GM19463 (cell line): Measurements from ENCODE around the gene GPN2.
A peak's percentile ranks its signal among the peaks of the same experiment; 100 is the strongest.

Source experiments
- ATAC-seq: cut with Tn5 transposase; IDR thresholded peaks from one replicate; pipeline ENCODE4 v1.9.1; 2021; ENCODE audit warnings: mild to moderate bottlenecking, moderate library complexity; ENCODE audit not compliant: unreplicated experiment

Gene GPN2

DNA sequence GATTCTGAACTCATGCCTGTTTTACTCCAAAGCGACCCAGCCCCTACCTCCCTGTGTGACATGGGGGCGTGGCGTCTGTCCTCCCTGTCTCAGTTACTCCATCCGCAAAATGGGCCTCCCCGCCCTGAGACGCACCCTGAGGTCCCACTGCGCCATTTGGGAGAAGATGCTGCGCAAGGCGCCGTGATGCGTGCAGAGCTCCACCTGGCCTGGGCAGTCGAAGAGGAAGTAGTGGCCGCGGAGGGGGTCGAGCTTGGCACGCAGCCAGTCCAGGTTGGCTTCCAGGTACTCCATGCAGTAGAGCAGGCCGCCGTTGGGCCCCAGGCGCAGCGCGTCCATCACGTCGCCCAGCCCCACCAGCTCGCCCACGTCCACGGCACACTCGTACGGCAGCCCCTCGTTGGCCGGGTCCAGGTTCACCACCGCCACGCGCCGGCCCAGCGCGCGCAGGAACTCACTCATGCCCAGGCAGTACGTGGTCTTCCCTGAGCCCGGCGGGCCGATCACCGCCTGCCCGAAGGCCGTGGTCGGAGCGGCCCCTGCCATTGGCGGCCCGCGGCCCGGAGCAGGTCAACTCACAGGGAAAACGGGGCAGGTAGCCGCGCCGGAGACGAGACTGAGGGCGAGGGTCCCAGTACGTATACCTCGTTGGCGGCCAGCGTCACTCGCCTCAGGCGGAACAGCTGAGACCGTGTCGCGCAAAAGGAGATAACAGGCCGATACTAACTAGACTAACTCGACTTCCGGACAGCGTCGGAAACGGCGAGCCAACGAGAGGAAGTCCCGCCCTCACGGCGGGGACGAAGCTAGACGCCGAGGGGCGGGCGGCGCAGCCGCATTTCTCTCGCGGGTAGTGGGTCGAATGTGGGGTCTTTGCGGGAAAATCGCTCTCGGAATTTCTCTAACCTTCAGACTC, at the start of gene GPN2:
Gene GPN2, minus strand, starts transcription at position 733 of the 916 bp plus-strand sequence. Its CDS starts 187 bp downstream, at position 546.
- ATAC-seq: peak; percentile 85

DNA sequence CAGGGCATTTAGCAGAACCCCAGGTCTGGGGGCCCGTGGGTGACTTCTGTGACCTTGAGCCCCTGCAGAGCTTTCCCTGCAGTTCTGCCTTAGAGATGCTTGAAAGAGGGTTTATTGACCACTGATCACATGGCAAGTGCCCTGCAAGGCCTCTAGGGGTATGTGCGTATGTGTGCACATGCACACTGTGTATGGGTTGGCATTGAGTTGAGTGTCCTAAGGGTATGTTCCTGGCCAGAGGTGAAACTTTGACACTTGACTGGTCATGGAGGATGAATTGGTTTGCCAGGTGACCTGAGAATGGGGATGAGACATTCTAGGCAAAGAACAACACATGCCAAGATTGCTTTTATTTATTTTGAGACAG, 48.6 kb upstream of the GPN2 start:
- ATAC-seq: no peak

DNA sequence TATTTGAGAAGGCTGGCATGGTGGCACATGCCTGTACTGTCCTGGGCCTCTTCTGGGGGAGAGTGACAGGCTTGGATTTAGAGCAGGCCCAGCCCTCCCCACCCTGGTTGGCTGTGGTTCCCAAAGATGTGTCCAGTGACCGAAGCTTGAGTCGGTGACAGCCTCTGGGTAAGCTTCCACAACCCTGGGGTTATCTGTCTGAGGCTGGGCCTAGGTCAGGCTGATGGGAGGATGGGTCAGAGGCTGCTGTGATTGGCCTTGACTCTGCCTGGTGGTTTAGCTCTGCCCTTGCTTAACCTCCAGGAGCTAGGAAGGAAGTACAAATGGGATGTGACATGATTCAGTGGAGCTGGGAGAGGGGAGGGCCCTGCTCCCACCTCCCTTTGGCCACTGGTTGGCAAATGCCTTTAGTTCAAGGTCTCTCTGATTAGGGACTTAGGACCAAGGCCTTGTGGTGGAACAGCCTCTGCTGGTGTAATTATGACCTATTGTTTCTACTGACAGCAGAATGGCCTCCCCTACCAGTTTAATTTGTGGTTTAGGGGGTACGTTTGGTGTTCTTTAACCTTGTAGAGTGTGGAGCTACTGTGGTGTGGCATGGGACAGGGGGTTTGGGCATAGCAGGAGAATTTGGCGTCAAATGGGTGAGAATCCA, 48.0 kb upstream of the GPN2 start:
- ATAC-seq: no peak

DNA sequence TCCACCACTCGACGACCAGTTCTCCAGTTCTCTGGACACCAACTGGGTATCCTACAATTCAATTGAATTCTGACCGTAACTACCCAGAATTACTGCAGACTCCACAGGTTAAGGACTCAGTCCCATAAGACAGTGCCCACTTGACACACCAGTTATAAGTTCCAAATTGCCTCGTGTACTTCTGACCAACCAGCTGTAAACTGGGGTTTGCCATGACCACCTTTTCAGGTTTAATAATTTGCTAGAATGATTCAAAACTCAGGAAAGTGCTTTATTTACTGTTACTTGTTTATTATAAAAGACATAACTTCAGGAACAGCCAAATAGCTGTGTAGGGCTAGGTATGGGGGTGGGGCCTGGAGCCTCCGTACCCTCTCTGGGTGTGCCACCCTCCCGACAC, 46.7 kb upstream of the GPN2 start:
- no peak for ATAC-seq

DNA sequence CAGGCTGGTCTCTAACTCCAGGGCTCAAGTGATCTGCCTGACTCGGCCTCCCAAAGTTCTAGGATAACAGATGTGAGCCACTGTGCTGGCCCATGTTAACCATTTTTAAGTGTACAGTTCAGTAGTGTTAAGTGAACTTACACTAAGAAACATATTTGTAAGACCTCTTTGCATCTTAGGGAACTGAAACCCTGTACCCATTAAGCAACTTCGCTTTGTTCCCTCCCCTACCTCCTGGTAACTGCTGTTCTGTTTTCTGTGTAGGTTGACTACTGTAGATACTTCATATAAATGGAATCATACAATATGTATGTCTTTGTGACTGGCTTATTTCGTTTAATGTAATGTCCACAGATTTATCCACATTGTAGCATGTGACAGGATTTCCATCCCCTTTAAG, 42.4 kb upstream of the GPN2 start:
- ATAC-seq: no peak

DNA sequence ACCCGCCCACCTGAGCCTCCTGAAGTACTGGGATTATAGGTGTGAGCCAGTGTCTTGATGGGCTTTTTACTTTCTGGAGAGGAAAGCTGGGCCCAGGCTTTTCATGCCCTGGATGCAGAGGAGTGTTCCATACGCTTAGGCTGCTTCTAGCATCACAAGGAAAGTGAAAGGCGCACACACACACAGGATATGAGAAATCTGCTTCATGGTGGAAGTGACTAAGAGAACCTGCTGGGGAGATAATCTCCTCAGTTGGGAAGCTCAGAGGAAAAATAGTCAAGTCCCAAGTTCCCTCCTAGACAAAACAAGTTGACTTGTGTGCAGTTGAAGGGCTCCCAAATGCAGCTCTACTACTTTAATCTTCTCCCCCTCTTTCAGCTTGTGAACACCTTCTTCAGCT, 33.6 kb upstream of the GPN2 start:
- no peak for ATAC-seq

DNA sequence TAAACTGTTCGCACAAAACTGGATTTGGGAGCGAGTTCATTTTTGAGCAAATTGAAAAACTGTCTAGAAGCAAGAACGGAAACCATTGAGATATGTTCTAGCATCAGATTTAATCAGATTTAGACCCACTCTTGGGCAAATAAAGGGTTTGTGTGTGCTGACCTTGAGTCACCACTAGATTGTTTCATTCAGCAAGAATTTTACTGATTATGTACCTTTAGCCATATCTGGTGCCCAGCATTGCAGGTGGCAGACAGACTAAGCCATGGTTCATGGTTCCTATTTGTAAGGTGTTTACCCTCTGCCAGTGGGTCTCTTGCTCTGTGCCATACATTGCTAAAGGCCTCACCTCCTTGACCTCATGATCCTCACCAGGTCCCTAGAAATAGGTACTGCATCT, 32.8 kb upstream of the GPN2 start:
- ATAC-seq: no peak

DNA sequence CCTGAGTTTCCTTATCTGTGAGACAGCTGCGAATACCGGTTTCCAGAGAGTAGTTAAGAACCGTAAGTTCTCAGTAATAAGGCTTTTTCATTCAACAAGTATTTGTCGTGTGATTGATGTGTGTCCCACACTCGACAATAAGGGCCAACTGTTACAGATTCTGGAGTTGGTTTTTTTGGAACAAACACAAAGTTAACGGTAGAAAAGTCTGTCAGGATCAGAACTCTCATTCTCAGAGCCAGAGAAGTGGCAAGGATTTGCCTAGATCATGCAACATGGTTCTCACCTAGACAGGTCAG, 32.3 kb upstream of the GPN2 start:
- ATAC-seq: no peak

DNA sequence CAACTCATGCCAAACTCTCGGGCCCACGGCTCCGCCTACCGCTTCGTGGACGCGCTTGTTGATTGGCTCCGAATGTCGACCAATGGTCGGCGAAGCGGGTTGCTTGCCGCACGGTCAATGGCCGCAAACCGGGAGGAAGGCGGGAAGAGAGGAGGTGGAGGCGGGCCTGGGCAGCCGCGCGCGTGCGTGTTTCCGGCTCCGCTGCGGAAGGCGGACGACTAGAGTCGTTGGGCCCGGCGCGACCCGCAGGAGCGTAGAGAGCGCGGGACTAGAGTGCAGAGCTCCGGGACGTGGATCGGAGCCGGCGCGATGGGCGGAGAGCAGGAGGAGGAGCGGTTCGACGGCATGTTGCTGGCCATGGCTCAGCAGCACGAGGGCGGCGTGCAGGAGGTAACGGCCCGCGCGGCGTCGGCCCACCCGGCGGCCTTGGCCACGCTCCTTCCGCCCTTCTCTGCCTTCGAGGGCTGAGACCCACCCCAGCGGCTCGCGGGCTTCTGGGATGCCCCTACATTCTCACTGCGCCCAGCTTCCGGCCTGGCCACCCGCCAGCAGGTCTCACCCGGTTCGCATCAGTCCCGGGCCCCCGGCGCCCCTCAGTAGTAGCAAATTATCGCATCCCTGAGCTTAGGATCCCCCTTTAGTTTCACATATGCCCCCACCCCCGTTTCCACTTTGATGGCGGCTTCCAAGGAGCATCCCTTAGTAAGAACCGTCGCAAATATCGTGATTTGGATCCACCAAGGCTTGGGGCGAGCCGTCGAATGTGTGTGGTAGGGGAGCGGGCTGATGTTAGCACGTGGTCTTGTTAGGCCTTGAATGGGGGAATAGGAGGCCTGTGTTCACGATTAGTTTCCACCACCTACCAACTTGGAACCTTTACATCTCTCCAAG, 31.7 kb upstream of the GPN2 start, which contains the start of gene NUDC:
Gene NUDC, plus strand, starts transcription at position 204 of the 891 bp plus-strand sequence. Its CDS starts 106 bp downstream, at position 310.
- peak; percentile 96 for ATAC-seq

DNA sequence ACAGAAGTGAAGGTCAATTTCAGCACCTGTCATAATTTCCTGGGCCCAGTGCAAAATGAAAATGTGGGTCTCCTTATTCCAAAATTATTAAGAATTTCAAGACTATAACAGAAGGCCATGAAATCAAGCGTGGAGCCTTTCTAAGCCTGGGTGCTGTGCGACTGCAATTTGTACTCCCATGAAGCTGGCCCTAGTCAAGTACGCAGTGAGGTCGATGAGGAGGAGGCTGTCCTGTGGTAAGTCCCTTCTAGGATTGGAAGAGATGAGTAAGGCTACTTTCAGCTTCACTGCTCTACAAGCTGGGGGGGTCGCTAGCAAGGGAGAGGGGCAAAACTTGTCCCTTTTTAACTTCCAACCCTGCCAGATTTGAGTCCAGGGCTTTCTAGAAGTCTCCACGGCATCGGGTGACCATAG, 31.1 kb upstream of the GPN2 start:
- no peak for ATAC-seq

DNA sequence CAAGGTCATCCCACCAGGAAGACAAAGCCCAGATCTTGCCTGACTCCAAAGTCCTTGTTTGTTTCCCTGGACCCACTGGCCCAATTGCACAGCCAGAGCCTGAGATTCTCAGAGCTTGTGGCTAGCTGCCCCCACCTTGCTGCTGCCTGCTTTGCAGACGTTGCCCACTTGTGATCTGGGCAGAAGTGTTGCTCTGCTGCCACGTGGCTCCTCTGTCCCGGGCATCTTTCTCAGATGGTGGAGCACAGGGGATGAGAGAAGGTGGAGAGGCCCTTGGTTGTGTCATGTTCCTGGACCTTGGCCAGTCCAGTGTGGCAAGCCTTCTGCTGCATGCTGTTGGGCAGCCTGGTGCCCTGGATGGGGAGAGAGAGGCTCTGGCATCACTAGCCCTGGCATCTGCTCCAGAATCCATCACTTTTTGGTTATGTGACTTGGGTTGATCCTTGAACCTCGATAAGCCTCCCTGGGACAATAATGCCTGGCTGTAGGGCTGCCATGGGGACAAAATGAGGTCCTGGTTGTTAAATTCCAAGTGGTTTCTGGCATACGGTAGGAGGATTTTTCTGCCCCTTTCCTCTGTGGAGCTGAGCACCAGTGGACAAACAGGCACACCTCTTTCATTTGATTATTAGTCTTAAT, 25.2 kb upstream of the GPN2 start:
- ATAC-seq: no peak

DNA sequence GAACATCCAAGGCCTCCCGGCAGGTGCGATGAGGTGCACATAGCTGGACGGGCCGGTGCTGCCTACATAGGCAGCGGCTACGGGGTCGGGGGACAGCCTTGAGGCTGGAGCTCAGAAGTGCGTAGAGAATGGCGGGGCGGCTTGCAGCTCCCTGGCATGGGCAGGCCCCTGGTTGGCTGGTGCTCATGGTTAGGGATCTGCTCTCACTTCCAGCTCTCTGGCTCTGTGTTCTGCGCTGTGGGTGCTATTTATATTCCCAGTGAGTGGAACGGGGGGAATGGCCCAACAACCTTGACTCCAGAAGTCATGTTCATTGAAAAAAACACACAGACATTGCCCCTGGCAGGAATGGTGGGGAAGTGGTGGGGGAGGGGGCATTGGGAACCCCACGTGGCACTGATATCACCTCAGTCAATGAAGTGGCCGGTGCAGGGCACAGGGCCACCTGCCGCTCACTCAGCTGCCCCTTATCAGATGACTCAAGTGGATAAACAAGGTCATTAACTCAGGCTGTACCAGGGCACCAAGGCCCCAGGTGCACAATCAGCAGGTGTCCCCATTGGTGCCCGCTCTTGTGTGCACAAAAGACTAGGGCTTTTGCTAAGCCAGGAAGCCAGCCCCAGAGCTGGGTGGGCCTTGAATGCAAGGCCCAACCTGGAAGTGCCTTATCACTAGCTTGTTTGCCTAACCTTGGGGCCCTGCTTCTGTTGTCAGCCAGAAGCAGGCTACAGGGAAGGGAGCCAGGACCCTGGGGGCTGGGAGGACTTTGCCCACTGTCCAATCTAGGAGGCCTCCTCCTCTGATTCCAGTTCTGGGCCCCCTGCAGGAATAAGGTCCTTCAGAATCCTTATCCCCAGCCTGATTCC, 23.9 kb upstream of the GPN2 start, which contains the start of gene NR0B2:
Gene NR0B2, minus strand, starts transcription at position 222 of the 866 bp plus-strand sequence. Its CDS starts 35 bp downstream, at position 187.
- no peak for ATAC-seq

DNA sequence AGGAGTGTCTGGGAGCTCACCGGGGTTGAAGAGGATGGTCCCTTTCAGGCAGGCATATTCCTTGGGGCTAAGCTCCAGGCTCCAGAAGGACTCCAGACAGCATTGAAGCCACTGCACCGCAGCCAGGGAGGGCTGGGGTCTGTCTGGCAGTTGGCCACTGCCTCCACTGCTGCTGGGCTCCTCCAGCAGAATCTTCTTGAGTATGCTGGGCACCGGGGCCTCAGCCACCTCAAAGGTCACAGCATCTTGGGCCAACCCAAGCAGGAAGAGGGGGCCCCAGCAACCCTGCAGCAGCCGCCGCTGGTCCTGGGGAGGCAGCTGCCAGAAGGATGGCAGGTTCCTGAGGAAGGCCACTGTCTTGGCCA, 23.3 kb upstream of the GPN2 start:
- ATAC-seq: no peak

DNA sequence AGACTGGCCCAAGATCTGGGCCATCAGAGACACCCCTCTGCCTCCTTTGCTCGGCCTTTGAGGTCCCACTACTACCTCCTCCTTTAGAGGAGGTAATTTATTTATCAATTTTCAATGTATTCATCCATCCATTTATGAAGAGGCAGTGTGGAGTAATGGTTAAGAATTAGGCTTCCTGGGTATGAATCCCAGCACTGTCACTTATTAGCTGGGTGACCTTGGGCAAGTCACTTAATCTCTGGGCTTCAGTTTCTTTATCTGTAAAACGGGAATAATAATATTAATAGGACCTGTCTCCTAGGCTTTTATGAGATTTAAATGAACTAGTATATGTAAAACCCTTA, 22.0 kb upstream of the GPN2 start:
- ATAC-seq: no peak

DNA sequence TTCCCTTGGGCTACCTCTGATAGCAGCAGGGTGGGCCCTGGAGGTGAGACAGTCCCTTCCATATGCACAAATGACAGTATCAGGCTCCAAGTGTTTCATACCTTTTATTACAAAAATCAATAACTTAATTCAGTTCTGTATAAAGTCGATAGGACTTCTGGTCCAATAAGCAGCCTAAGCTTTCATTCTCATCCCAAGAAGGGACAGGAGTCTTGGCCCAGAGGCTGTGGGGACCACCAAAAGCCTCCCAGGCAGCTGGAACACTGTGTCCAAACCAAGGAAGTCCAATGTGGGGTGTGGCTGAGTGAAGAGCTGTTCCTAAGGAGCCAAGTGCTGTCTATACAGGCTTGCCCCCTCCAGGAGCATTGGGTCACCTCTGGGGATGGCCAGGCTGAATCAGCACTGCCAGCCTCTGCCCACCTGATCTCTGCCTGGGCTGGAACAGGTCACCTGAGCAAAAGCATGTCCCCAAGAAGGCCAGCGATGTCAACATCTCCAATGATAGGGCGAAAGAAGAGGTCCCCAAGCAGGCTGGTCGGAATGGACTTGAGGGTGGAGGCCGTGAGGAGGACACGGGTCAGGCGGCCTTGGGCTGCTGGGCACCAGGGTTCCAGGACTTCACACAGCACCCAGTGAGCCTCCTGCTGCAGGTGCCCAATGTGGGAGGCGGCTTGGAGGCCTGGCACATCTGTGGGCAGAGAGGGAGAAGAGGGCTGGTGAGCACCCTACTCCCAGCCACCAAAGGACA, 21.5 kb upstream of the GPN2 start:
- ATAC-seq: no peak

DNA sequence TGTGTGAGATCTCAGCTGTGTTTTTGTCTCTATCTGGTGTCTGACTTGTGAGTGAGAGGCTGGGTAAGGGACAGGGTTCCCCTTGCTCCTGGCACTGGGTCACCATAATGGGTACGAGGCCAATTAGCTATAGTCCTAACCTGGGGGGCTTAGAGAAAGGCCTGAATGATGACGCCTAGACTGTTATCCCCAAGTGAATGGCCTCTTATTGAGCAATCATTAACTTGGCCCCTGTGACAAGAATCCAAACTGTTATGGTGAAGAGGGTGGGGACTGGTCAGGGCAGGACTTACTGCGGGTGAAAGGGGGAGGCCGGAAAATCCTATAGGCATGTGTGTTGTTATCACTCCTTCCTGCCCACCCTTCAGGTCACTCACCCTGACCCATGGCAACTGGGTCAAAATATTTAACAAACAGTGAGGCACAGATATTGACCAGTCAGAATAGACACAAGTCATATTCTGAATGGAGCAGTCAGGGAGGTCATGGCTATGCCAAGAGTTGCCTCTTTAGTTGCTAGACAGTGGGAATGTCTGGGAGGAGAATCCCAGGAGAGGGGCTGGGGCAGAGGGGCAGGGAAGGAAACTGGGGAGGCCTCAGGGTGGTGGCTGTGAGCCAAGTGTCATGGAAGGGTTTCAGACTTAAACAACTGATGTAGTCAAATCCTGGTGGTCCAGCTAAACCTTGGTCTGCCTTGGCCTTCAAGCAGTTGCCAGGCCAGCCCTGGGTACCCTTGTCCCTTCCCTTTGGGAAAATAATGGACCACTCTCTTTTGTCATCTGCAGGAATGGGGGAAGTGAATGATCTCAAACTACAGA, 20.5 kb upstream of the GPN2 start:
- ATAC-seq: no peak

DNA sequence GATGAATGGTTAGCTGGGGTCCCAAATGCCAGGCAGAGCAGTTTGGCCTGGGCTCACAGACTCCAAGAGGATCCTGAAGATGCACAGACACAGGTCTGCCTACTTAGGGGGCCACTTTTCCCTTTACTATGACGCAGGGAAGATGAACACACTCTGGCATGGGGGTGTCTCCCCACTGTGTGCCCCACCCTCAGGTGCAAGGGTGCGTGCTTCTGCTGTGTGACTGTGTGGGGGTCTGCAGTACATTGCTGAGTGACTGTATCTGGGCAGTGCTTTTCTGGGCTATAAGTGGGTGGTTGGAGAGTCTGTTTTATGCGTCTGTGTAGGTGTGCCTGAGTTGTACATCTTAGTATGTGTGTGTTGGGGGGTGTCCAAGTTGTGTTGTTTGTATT, 19.9 kb upstream of the GPN2 start:
- no peak for ATAC-seq

DNA sequence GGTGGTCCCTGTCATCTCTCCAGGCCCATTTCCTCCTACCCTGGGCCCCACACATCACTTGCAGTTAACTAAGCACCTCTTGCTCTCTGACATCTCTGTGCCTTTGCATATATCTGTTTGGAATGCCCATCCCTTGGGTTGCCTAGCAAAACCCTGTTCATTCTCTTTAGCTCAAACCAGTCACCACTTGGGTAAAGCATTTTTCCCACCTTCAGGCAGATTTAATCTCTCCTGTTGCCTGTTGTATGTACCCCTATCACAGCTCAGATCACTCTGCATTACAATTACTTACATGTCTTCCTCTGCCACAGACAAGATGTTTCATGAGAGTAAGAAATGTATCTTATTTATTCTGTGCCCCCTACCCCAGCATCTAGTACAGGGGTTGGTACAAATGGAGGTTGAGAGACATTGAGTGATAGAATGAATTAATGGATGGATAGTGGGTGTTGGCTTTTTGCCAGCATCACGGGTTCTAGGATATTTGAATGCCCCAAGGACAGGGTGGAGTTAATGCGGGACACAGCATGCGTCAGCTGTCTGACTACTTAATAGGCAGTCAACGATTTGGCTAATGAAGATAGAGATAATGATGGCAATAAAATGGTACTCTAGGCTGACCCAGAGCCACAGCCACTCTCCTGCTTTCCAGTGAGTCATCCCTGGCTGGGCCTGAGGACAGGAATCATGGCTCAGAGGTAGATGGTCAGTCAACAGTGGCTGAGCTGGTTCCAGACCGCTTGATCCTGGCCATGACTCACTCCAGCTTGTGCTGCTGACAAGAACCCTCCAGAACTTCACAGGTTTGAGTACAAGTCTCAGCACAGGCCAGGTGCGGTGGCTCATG, 17.2 kb upstream of the GPN2 start:
- no peak for ATAC-seq
